GM18505 (cell line): Measurements from ENCODE around the gene KIF26A.

Experiments
- ATAC-seq: cut with Tn5 transposase; IDR thresholded peaks from one replicate; pipeline ENCODE4 v1.9.1; 2021; ENCODE audit not compliant: unreplicated experiment
- POLR2A ChIP-seq: IDR thresholded peaks from 4 replicates; pipeline ENCODE4 v1.6.1; 2011; ENCODE audit warnings: borderline replicate concordance; ENCODE audit not compliant: insufficient read depth, insufficient read length; ENCODE audit errors: extremely low read depth

The KIF26A gene

GRCh38 chr14:104112609-104113571, 25.5 kb upstream of the KIF26A start:
- no peak for ATAC-seq
- TF ChIP-seq POLR2A, result no peak

GRCh38 chr14:104113631-104114420, 24.6 kb upstream of the KIF26A start:
- no peak for ATAC-seq
- TF ChIP-seq POLR2A, result no peak

GRCh38 chr14:104114421-104115130, 23.8 kb upstream of the KIF26A start:
- no peak for TF ChIP-seq POLR2A
- no peak for ATAC-seq

GRCh38 chr14:104115131-104115600, 23.2 kb upstream of the KIF26A start:
- no peak for ATAC-seq
- no peak for TF ChIP-seq POLR2A

GRCh38 chr14:104115691-104116287, 22.6 kb upstream of the KIF26A start:
- no peak for TF ChIP-seq POLR2A

GRCh38 chr14:104116288-104116755, 22.1 kb upstream of the KIF26A start:
- TF ChIP-seq POLR2A, result no peak
- no peak for ATAC-seq

More at GRCh38 chr14:104115691-104116287, 22.6 kb upstream of the KIF26A start:
- ATAC-seq, result no peak

- TF ChIP-seq POLR2A, result no peak
- ATAC-seq, result no peak
Measured at GRCh38 chr14:104116756-104117340, 21.5 kb upstream of the KIF26A start.

GRCh38 chr14:104117341-104118005, 20.9 kb upstream of the KIF26A start:
- no peak for ATAC-seq
- TF ChIP-seq POLR2A, result no peak

- no peak for ATAC-seq
- TF ChIP-seq POLR2A, result no peak
Measured at GRCh38 chr14:104118006-104118844, 20.2 kb upstream of the KIF26A start.

GRCh38 chr14:104119119-104119487, 19.3 kb upstream of the KIF26A start:
- ATAC-seq, result no peak
- no peak for TF ChIP-seq POLR2A
